HG03039 (cell line): ENCODE results near the gene SLC35A4.
"Not testable (repeated sequence)": the region's sequence is repeated elsewhere in the genome, so short reads cannot be mapped to it uniquely, and the experiment has no call there.

Experiments used
- ATAC-seq: cut with Tn5 transposase; IDR thresholded peaks from one replicate; pipeline ENCODE4 v1.9.1; 2021; ENCODE audit warnings: mild to moderate bottlenecking, moderate library complexity; ENCODE audit not compliant: unreplicated experiment

The SLC35A4 gene

GRCh38 chr5:140557965-140558364, 6.7 kb upstream of the SLC35A4 start:
- no peak for ATAC-seq

- ATAC-seq, result no peak
Observed at GRCh38 chr5:140558542-140558941, 6.1 kb upstream of the SLC35A4 start.

DNA sequence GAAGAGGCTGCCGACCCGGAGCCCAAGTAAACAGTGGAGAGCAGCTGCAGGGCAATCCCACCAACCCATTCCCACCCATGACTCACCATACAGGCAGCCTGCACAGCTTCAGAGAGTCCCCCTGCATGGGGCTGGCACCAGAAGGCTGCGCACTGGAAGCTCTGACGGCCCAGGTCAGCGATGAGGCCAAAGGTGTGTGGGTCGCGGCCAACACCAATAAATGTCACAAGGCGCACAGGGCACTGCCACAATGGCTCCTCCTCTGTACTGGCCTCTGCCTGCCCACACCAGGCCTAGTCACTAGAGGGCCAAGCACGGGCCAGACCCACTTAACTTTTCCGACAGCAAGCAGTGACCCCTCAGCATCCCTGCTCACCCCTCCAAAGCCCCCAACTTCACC, 4.4 kb upstream of the SLC35A4 start:
- no peak for ATAC-seq

- ATAC-seq, result no peak
Observed at GRCh38 chr5:140561753-140562523, 2.7 kb upstream of the SLC35A4 start.

DNA sequence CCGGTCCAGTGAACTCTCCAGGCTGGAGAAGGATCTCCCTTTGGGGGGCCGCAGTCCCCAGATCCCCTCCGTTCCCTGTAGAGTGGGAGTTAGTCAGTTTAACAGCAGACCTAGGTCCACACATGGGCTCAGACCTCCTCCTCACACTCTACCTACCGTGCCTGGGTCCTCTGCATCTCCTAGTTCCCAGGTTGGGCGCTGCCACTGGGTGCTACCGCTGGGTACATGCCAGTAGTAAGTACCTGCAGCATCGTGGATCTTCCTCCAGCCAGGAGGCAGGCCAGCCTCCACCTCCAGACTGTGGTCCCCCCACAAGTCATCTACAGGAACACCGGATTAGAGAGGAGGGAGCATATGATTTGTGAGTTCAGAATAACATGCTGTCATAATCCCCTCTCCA, 1.0 kb upstream of the SLC35A4 start:
- no peak for ATAC-seq

- ATAC-seq, result no peak
Observed at GRCh38 chr5:140565024-140565779, 574 bp downstream of the SLC35A4 start.

GRCh38 chr5:140565780-140566095, 1.1 kb downstream of the SLC35A4 start:
- no peak for ATAC-seq

- no peak for ATAC-seq
Observed at GRCh38 chr5:140566665-140567064, 2.0 kb downstream of the SLC35A4 start.

DNA sequence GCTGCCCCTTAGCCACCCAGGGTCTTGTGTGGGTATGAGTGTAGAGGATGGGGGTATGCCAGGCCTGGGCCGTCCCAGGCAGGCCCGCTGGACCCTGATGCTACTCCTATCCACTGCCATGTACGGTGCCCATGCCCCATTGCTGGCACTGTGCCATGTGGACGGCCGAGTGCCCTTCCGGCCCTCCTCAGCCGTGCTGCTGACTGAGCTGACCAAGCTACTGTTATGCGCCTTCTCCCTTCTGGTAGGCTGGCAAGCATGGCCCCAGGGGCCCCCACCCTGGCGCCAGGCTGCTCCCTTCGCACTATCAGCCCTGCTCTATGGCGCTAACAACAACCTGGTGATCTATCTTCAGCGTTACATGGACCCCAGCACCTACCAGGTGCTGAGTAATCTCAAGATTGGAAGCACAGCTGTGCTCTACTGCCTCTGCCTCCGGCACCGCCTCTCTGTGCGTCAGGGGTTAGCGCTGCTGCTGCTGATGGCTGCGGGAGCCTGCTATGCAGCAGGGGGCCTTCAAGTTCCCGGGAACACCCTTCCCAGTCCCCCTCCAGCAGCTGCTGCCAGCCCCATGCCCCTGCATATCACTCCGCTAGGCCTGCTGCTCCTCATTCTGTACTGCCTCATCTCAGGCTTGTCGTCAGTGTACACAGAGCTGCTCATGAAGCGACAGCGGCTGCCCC, 2.6 kb downstream of the SLC35A4 start:
- ATAC-seq, result no peak

- no peak for ATAC-seq
Observed at GRCh38 chr5:140567871-140568270, 3.2 kb downstream of the SLC35A4 start.

GRCh38 chr5:140568443-140569063, 3.9 kb downstream of the SLC35A4 start:
- ATAC-seq, result no peak

GRCh38 chr5:140569197-140569596, 4.6 kb downstream of the SLC35A4 start:
- no peak for ATAC-seq

DNA sequence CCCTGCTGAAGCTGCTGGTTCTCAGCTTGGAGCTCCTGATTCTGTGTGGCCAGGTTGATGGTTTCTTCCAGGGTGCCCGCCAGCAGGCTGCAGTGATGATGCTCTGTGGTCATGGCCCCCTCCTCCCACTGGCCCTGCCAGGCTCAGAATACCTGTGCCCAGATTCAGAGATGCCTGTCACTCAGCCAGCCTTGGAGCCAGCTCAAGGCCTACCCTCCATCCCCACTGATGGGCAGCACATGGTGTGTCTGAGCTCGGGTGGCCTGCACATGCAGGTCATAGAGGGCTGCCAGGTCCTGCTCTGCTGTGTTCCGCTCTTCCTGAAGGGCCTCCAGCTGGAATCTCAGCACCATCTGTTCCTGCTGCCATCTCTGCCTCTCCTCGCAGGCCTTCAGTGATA, 5.4 kb downstream of the SLC35A4 start:
- ATAC-seq, result no peak

DNA sequence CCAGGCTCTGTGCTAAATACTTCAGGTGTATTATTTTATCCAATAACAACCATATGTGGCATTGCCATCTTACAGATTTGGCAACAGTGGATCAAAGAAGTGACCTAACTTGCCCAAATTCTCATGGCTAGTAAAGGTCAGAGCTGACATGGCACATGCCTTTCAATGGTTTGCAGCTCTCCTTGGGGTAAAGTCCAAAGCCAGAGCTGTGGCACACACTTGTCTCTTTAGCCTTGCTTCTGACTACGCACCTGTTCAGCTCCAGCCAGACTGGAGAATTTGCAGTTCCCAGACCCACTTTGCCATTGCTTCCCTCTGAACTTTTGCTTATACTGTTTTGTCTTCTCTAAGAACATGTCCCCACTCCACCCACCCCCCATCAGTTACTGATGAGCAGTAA, 5.9 kb downstream of the SLC35A4 start:
- ATAC-seq, result no peak

DNA sequence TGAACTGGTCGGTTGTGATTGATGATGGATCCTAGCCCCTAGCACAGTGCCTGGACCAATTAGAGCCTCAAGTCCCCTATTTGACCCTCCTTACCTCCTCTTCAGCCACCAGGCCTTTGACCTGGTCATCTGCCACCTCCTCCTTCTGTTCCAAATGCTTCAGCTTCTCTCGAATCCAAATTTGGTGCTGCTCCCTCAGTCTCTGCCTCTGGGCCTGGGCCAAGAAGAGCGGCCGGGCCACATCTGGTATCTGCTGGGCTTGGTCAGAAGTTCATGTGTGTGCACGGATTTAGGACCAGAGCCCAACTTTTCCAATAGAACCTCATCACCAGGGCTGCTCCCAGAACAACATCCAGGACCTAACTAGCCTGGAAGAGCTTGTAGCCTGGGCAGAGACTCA, 6.5 kb downstream of the SLC35A4 start:
- ATAC-seq, result no peak

DNA sequence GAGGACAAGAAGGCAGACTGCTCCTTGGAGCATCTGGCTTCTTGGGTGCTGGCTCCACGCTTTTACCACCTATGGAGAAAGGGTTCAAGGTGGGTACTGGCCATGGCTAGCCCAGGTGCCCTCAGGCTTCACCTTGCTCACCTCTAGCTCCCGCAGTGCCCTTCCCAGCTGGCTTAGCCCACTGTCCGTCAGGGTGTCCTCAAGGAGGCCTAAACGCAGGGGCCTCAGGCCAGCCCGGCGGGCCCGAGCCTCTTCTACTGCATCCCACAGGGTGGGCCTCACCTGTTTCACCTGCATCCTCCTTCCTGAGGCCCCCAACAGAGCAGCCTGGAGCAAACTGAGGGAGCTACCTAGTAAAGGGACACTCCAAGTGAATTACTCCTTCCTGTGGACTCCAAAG, 9.1 kb downstream of the SLC35A4 start:
- no peak for ATAC-seq

- no peak for ATAC-seq
Observed at GRCh38 chr5:140574165-140574564, 9.5 kb downstream of the SLC35A4 start.

- no peak for ATAC-seq
Observed at GRCh38 chr5:140575309-140575708, 10.7 kb downstream of the SLC35A4 start.

- ATAC-seq, result no peak
Observed at GRCh38 chr5:140576776-140577201, 12.2 kb downstream of the SLC35A4 start.

- not testable (repeated sequence) for ATAC-seq
Observed at GRCh38 chr5:140579188-140579747, 14.6 kb downstream of the SLC35A4 start.

- no peak for ATAC-seq
Observed at GRCh38 chr5:140587495-140587894, 22.9 kb downstream of the SLC35A4 start.
